Activated naive CD8-positive, alpha-beta T cell treated with anti-CD3 and anti-CD28 coated beads, Interleukin-2, amount 50 U/mL, for 24 hours (primary cell): Measurements from ENCODE around the gene LGALS4.
"Not testable (repeated sequence)": the region's sequence is repeated elsewhere in the genome, so short reads cannot be mapped to it uniquely, and the experiment has no call there.

Source experiments
- ATAC-seq: fragments of 150-1000 bp; cut with Tn5 transposase; one replicate; pipeline ENCODE4 v1.10.0; 2021
- DNase-seq: peaks from one replicate; pipeline ENCODE4 v3.0.0; 2021
- H3K27ac Mint-ChIP-seq: one replicate; pipeline ENCODE4 v1.8.0; 2021; ENCODE audit warnings: mild to moderate bottlenecking, mixed read lengths
- H3K27me3 Mint-ChIP-seq: one replicate; pipeline ENCODE4 v1.8.0; 2021; ENCODE audit warnings: mixed read lengths
- H3K36me3 Mint-ChIP-seq: one replicate; pipeline ENCODE4 v1.8.0; 2021; ENCODE audit warnings: low read depth, mixed read lengths
- H3K4me1 Mint-ChIP-seq: one replicate; pipeline ENCODE4 v1.8.0; 2021; ENCODE audit warnings: mixed read lengths
- H3K4me3 Mint-ChIP-seq: one replicate; pipeline ENCODE4 v1.8.0; 2021; ENCODE audit warnings: mild to moderate bottlenecking, moderate library complexity, mixed read lengths
- H3K9me3 Mint-ChIP-seq: one replicate; pipeline ENCODE4 v1.8.0; 2021; ENCODE audit warnings: mixed read lengths

LGALS4 gene

DNA sequence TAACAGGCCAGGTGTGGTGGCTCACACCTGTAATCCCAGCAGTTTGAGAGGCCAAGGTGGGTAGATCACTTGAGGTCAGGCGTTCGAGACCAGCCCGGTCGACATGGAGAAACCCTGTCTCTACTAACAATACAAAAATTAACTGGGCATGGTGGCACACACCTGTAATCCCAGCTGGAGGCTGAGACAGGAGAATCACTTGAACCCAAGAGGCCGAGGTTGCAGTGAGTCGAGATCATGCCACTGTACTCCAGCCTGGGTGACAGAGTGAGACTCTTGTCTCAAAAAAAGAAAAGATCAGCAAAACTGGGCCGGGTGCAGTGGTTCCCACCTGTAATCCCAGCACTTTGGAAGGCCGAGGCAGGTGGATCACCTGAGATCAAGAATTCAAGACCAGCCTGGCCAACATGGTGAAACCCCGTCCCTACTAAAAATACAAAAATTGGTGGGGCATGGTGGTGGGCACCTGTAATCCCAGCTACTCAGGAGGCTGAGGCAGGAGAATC, 50.8 kb downstream of the LGALS4 start:
- not testable (repeated sequence) for ATAC-seq, H3K27ac Mint-ChIP-seq, H3K9me3 Mint-ChIP-seq, H3K27me3 Mint-ChIP-seq, H3K4me3 Mint-ChIP-seq, H3K4me1 Mint-ChIP-seq, H3K36me3 Mint-ChIP-seq, DNase-seq

- not testable (repeated sequence) for DNase-seq, H3K27ac Mint-ChIP-seq
These were observed 51.8 kb downstream of the LGALS4 start for GRCh38 chr19:38760805-38761517.

GRCh38 chr19:38759590-38760003, 53.1 kb downstream of the LGALS4 start:
- no peak overlapping the region for H3K4me3 Mint-ChIP-seq
- DNase-seq (no peak), ATAC-seq (no peak)
- H3K27me3 Mint-ChIP-seq, result no peaks in the 10 kb centered on the region
- H3K36me3 Mint-ChIP-seq, result no peaks in the 10 kb centered on the region
- no peaks in the 10 kb centered on the region for H3K9me3 Mint-ChIP-seq
- H3K4me1 Mint-ChIP-seq, result no peaks in the 10 kb centered on the region
- H3K27ac Mint-ChIP-seq, result no peak overlapping the region

More at GRCh38 chr19:38760805-38761517, 51.8 kb downstream of the LGALS4 start:
- H3K4me3 Mint-ChIP-seq, H3K9me3 Mint-ChIP-seq, ATAC-seq, H3K27me3 Mint-ChIP-seq, H3K4me1 Mint-ChIP-seq, H3K36me3 Mint-ChIP-seq: not testable (repeated sequence)

DNA sequence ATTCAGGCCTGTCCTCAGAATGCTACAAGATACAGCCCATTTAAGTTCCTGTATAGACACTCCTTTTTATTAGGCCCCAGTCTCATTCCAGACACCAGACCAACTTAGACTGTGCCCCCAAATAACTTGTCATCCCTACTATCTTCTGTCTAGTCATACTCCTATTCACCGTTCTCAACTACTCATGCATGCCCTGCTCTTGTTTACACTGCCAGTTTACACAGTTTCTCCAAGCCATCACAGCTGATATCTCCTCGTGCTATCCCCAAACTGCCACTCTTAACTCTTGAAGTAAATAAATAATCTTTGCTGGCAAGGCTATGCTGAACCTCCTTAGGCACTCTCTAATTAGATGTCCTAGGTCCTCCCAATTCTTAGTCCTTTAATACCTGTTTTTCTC, 58.5 kb downstream of the LGALS4 start:
- not testable (repeated sequence) for H3K27ac Mint-ChIP-seq, H3K9me3 Mint-ChIP-seq, H3K27me3 Mint-ChIP-seq, H3K4me1 Mint-ChIP-seq, H3K36me3 Mint-ChIP-seq, DNase-seq, H3K4me3 Mint-ChIP-seq, ATAC-seq

DNA sequence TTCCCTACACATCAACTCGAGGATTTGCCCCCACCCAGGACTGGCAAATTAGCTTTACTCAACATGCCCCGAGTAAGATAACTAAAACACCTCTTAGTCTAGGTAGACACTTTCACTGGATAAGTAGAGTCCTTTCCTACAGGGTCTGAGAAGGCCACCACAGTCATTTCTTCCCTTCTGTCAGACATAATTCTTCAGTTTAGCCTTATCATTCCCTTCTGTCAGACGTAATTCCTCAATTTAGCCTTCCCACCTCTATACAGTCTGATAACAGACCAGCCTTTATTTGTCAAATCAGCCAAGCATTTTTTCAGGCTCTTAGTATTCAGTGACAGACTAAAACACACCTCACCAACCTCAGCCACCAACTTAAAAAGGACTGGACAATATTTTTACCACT, 59.0 kb downstream of the LGALS4 start:
- not testable (repeated sequence) for H3K9me3 Mint-ChIP-seq, ATAC-seq, H3K36me3 Mint-ChIP-seq, H3K4me3 Mint-ChIP-seq, H3K27me3 Mint-ChIP-seq, H3K27ac Mint-ChIP-seq, H3K4me1 Mint-ChIP-seq, DNase-seq
